Measurements from ENCODE around the gene RASSF10. TPM values are rescaled to one million over a fixed set of nuclear protein-coding genes. Genes with fewer than 3 reads are reported as not detected.
A peak's percentile ranks its signal among the peaks of the same experiment; 100 is the strongest.

Gene RASSF10
- total and polyA plus RNA-seq, 2 experiments from 2014 or later: 0.53 to 9.5 TPM

GRCh38 chr11:13039126-13039525 is 30.0 kb downstream of the RASSF10 start:
- no peak overlapping the region for H3K27ac ChIP-seq
- no peak for TF ChIP-seq EZH2 (IDR thresholded peaks at IDR 0.05; ENCODE audit: borderline replicate concordance)
- TF ChIP-seq, protein P1, sequence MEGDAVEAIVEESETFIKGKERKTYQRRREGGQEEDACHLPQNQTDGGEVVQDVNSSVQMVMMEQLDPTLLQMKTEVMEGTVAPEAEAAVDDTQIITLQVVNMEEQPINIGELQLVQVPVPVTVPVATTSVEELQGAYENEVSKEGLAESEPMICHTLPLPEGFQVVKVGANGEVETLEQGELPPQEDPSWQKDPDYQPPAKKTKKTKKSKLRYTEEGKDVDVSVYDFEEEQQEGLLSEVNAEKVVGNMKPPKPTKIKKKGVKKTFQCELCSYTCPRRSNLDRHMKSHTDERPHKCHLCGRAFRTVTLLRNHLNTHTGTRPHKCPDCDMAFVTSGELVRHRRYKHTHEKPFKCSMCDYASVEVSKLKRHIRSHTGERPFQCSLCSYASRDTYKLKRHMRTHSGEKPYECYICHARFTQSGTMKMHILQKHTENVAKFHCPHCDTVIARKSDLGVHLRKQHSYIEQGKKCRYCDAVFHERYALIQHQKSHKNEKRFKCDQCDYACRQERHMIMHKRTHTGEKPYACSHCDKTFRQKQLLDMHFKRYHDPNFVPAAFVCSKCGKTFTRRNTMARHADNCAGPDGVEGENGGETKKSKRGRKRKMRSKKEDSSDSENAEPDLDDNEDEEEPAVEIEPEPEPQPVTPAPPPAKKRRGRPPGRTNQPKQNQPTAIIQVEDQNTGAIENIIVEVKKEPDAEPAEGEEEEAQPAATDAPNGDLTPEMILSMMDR (IDR thresholded peaks at IDR 0.05; ENCODE audit: poor library complexity): no peak
- H2AFZ ChIP-seq: no peak overlapping the region
- no peaks in the 10 kb centered on the region for H4K20me1 ChIP-seq (ENCODE audit: insufficient read depth, poor library complexity, severe bottlenecking)
- 89% methylated on average over 5 of the region's 5 CpGs for WGBS (ENCODE audit: low lambda C conversion rate, missing lambda C conversion rate)
- no peaks in the 10 kb centered on the region for H3K36me3 ChIP-seq (replicated peaks; ENCODE audit: insufficient read depth, low read depth)
- H3K27me3 ChIP-seq: no peaks in the 10 kb centered on the region
- H3K9me3 ChIP-seq (ENCODE audit: low read depth): no peaks in the 10 kb centered on the region
- no peaks in the 10 kb centered on the region for H3K79me2 ChIP-seq
- no peak overlapping the region for H3K4me3 ChIP-seq
- no peak for DNase-seq (ENCODE audit: low spot score)
- no peaks in the 10 kb centered on the region for H3K4me1 ChIP-seq (ENCODE audit: insufficient read depth)
- H3K4me2 ChIP-seq: no peak overlapping the region
- H3K9me2 ChIP-seq (replicated peaks; ENCODE audit: insufficient read depth): no peaks in the 10 kb centered on the region

DNA sequence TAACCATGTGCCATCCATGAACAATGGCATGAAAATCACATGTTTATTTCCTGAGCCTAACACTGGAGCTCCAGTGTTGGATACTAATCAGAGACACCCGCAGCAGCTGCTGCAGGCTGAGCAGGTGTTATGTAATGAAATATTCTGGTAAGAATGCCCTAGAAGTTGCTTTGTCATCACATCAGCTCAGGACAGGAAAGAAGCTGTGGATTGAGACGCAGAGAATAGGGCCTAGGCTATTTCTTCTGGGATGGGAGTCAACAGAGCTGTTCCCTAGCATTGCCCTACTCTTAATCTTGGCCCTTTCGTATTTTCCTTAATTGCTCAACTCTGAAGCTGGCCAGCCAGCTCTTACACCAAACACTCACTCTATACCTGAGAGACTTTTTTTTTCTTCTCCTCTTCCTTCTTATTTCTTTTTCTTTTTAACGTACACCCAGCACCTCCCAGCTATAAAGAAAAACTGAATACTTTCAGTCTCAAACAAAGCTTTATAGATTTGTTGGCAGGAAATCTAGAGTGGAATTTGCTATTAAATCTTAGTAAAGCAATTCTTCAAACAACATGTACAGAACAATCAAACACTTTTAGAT is 31.9 kb downstream of the RASSF10 start:
- no peaks in the 10 kb centered on the region for H3K27me3 ChIP-seq
- no peaks in the 10 kb centered on the region for H3K9me3 ChIP-seq (ENCODE audit: low read depth)
- H3K4me2 ChIP-seq: no peak overlapping the region
- H3K4me1 ChIP-seq (ENCODE audit: insufficient read depth): no peaks in the 10 kb centered on the region
- no peak overlapping the region for H2AFZ ChIP-seq
- TF ChIP-seq, protein P1 (IDR thresholded peaks at IDR 0.05; ENCODE audit: poor library complexity): no peak
- TF ChIP-seq EZH2phosphoT487 (IDR thresholded peaks at IDR 0.05; ENCODE audit: low read depth, severe bottlenecking, unreplicated experiment) (no peak), EZH2 (IDR thresholded peaks at IDR 0.05; ENCODE audit: borderline replicate concordance) (no peak)
- H3K27ac ChIP-seq: no peak overlapping the region
- no peaks in the 10 kb centered on the region for H3K79me2 ChIP-seq
- no peaks in the 10 kb centered on the region for H3K36me3 ChIP-seq (replicated peaks; ENCODE audit: insufficient read depth, low read depth)
- H3K4me3 ChIP-seq: no peak overlapping the region
- H4K20me1 ChIP-seq (ENCODE audit: insufficient read depth, poor library complexity, severe bottlenecking): no peaks in the 10 kb centered on the region
- WGBS (ENCODE audit: low lambda C conversion rate, missing lambda C conversion rate): 70% methylated on average over 4 of the region's 4 CpGs
- no peak for DNase-seq (ENCODE audit: low spot score)
- H3K9me2 ChIP-seq (replicated peaks; ENCODE audit: insufficient read depth): no peaks in the 10 kb centered on the region

- TF ChIP-seq, protein P1 (IDR thresholded peaks at IDR 0.05; ENCODE audit: poor library complexity): no peak
- TF ChIP-seq EZH2phosphoT487 (IDR thresholded peaks at IDR 0.05; ENCODE audit: low read depth, severe bottlenecking, unreplicated experiment) (no peak), EZH2 (IDR thresholded peaks at IDR 0.05; ENCODE audit: borderline replicate concordance) (no peak)
- no peaks in the 10 kb centered on the region for H3K79me2 ChIP-seq
- no peaks in the 10 kb centered on the region for H3K36me3 ChIP-seq (replicated peaks; ENCODE audit: insufficient read depth, low read depth)
- no peak overlapping the region for H2AFZ ChIP-seq
- WGBS (ENCODE audit: low lambda C conversion rate, missing lambda C conversion rate): 59% methylated on average over 5 of the region's 5 CpGs
- no peaks in the 10 kb centered on the region for H3K27me3 ChIP-seq
- H3K4me3 ChIP-seq: no peak overlapping the region
- H3K9me2 ChIP-seq (replicated peaks; ENCODE audit: insufficient read depth): no peaks in the 10 kb centered on the region
- H4K20me1 ChIP-seq (ENCODE audit: insufficient read depth, poor library complexity, severe bottlenecking): no peaks in the 10 kb centered on the region
- no peaks in the 10 kb centered on the region for H3K4me1 ChIP-seq (ENCODE audit: insufficient read depth)
- H3K27ac ChIP-seq: no peak overlapping the region
- H3K9me3 ChIP-seq (ENCODE audit: low read depth): no peaks in the 10 kb centered on the region
- no peak overlapping the region for H3K4me2 ChIP-seq
- peak; percentile 28 for DNase-seq (ENCODE audit: low spot score)
Measured at GRCh38 chr11:13042873-13043342, 33.8 kb downstream of the RASSF10 start.
